Ectodermal cell (in vitro differentiated cells): ENCODE measurements around the gene MDH1.
"Not testable (repeated sequence)": the region's sequence is repeated elsewhere in the genome, so short reads cannot be mapped to it uniquely, and the experiment has no call there.

ENCODE experiments used
- H3K27ac ChIP-seq: 2 replicates; pipeline ENCODE4 v1.7.0; 2013; ENCODE audit warnings: mild to moderate bottlenecking, low read depth, low read length; ENCODE audit not compliant: insufficient read depth, poor library complexity, severe bottlenecking
- H3K27me3 ChIP-seq: 2 replicates; pipeline ENCODE4 v1.7.0; 2013; ENCODE audit warnings: mild to moderate bottlenecking, low read length; ENCODE audit not compliant: insufficient read depth, control insufficient read depth, poor library complexity, severe bottlenecking
- H3K36me3 ChIP-seq: one replicate; pipeline ENCODE4 v1.7.0; 2013; ENCODE audit warnings: low read length; ENCODE audit not compliant: control insufficient read depth, insufficient read depth
- H3K4me1 ChIP-seq: one replicate; pipeline ENCODE4 v1.7.0; 2013; ENCODE audit warnings: low read length; ENCODE audit not compliant: control insufficient read depth, insufficient read depth
- H3K4me3 ChIP-seq: 2 replicates; pipeline ENCODE4 v1.7.0; 2013; ENCODE audit warnings: low read depth, low read length, control low read depth; ENCODE audit not compliant: insufficient read depth
- H3K9me3 ChIP-seq: 2 replicates; pipeline ENCODE4 v1.7.0; 2013; ENCODE audit warnings: mild to moderate bottlenecking, low read length, moderate library complexity; ENCODE audit not compliant: control insufficient read depth
- WGBS, 2 experiments: methylation state at CpG; one replicate each; pipeline ENCODE4 v1.1.7; 2013; ENCODE audit warnings: missing lambda C conversion rate in 2 of 2; 5-methylcytosine and 5-hydroxymethylcytosine counted together

Gene MDH1

DNA sequence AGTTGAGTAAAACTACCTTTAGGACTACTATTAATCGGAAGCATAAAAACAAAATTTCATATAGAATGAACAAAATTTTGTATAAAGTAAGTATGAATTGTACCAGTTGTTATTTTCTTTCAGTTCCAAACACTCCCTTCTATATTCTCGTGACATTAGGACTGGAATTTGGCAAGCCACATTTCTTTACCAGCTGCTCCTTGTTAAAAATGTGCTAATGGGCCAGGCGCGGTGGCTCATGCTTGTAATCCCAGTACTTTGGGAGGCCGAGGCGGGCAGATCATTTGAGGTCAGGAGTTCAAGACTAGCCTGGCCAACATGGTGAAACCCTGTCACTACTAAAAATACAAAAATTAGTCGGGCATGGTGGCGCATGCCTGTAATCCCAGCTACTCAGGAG is 20.1 kb downstream of the MDH1 start:
- not testable (repeated sequence) for H3K4me1 ChIP-seq, H3K27me3 ChIP-seq, H3K9me3 ChIP-seq, H3K4me3 ChIP-seq, H3K27ac ChIP-seq
- WGBS, 2 experiments: 77 to 86% methylated on average over 7 of the region's 8 CpGs
- peaks cover 30% of the 10 kb centered on the region for H3K36me3 ChIP-seq

GRCh38 chr2:63610525-63610924 is 21.8 kb downstream of the MDH1 start:
- peaks cover 20% of the 10 kb centered on the region for H3K36me3 ChIP-seq
- no peak overlapping the region for H3K4me3 ChIP-seq
- H3K4me1 ChIP-seq: peaks cover 16% of the 10 kb centered on the region
- H3K9me3 ChIP-seq: no peaks in the 10 kb centered on the region
- WGBS, 2 experiments: 94% methylated on average over 4 of the region's 4 CpGs
- H3K27ac ChIP-seq: no peak overlapping the region
- H3K27me3 ChIP-seq: no peaks in the 10 kb centered on the region

DNA sequence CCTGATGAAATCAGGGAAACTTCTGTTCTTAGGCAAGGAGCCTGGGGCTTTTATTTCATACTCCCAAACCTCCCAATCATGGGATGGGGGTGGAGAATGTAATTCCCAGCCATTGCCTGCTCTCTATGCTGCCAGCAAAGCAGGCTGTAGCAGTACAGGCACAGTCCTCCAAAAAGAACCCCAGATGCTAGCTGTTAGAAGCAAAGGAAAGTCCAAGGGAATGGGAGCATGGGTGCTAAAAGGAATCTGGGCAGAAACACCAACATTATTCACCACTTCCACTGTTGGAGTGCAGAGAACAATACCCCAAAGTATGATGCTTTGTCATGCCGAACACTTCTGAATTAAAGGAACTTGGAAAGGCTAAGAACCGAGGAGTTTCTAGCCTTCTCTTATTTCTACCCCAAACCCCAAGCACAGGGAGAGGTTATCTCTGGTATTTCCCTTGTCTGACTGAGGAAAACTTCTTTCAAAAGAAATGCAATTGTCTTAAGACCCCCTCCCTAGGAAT is 24.7 kb downstream of the MDH1 start:
- H3K4me3 ChIP-seq: no peak overlapping the region
- WGBS, 2 experiments: 46 to 52% methylated on average over 2 of the region's 2 CpGs
- no peak overlapping the region for H3K27ac ChIP-seq
- H3K27me3 ChIP-seq: no peaks in the 10 kb centered on the region
- no peaks in the 10 kb centered on the region for H3K36me3 ChIP-seq
- H3K4me1 ChIP-seq: peaks cover 16% of the 10 kb centered on the region
- no peaks in the 10 kb centered on the region for H3K9me3 ChIP-seq

DNA sequence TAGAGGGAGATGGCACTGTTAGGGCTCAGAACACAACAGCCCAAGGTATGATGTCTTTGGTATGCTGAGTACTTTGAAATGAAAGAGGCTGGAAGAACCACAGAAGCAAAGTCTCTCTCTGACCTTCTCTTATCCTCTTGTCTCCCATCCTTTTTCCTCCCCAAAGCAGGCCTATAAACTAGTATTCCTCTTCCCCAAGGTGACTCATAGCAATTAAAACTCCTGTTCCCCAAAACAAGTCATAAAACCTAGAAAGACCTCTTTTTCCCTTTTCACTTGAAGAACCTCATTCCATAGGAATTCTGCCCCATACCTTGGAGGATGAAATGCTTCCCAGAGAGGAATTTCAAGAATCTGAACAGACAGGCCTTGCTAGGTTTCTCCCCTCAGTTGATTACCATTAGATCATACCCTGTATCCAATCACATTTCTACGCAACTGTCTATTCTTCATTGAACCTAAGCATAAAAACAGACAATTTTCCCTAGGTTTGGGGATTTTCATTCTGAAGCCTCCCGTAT is 25.7 kb downstream of the MDH1 start:
- H3K36me3 ChIP-seq: no peaks in the 10 kb centered on the region
- H3K4me1 ChIP-seq: peaks cover 16% of the 10 kb centered on the region
- no peaks in the 10 kb centered on the region for H3K9me3 ChIP-seq
- 82 to 100% methylated on average over 2 of the region's 2 CpGs for WGBS, 2 experiments
- peak overlapping the region; percentile 84 for H3K27ac ChIP-seq
- H3K4me3 ChIP-seq: no peak overlapping the region
- no peaks in the 10 kb centered on the region for H3K27me3 ChIP-seq

DNA sequence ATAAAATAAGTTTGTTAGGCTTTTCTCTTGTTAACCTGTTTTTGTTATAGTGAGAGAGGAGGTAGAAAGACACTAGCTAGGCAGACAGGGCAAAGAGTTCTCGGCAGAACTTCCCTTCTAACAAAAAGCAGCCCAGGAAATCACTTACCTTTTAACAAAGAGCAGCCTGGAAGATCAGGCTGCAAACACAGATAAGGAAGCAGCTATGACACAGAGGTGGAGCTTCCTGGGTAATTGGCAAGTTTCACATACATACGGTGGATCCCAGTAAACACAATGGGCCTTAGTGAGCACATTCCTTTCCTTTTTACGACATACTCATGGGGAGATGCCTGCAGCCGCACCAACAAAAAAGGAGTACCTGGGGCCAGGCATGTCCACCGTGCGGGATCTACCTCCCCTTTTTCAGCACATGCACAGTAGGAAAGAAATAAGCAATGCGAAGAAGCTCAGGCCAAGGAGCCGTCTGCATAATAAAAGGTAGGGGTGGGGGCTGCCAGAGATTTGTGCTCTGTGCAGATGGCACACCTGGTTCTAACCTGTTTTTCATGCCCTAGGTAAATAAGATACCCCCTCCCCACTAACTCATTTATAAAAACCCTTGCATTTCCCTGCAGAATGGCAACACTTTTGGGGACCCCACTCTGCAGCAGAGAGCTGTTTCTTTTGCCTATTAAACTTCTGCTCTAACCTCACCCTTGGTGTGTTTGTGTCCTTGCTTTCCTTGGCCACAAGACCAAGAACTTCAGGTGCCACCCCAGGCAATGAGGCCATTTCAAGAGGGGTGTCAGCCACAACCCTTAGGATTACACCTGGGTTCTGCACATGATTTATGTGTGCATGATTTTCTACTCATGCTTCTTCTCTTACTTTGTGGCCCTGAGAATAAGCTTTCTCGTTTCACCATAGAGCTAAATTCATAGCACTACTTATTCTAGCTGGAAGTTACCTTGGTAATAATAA is 26.5 kb downstream of the MDH1 start:
- H3K36me3 ChIP-seq: no peaks in the 10 kb centered on the region
- peak overlapping the region; percentile 84 for H3K27ac ChIP-seq
- no peak overlapping the region for H3K4me3 ChIP-seq
- no peaks in the 10 kb centered on the region for H3K9me3 ChIP-seq
- H3K27me3 ChIP-seq: no peaks in the 10 kb centered on the region
- 35 to 37% methylated on average over 9 of the region's 9 CpGs for WGBS, 2 experiments
- H3K4me1 ChIP-seq: peaks cover 16% of the 10 kb centered on the region

DNA sequence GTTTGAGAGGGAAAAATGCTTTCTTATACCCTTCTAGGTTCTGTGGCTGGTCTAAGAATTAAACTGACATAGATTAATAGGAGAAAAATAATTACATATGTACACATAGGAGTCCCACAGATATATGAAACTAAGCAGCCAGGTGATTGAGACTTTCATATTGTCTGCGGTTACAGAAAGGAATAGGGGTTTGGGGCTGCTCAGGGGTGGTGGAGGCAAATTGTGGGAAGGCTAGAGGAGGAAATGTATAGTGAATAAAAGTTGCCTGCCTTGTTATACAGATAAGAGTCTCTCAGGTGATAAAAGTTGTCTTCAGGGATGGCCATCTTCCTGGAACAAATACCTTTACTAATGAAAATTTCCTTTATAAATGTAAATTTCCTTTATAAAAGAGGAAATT is 28.6 kb downstream of the MDH1 start:
- H3K4me3 ChIP-seq: no peak overlapping the region
- no peaks in the 10 kb centered on the region for H3K9me3 ChIP-seq
- H3K4me1 ChIP-seq: peaks cover 16% of the 10 kb centered on the region
- no peaks in the 10 kb centered on the region for H3K36me3 ChIP-seq
- WGBS, 2 experiments: 60 to 67% methylated on average over 1 of the region's 1 CpG
- no peaks in the 10 kb centered on the region for H3K27me3 ChIP-seq
- no peak overlapping the region for H3K27ac ChIP-seq

- no peak overlapping the region for H3K27ac ChIP-seq
- peaks cover 4% of the 10 kb centered on the region for H3K4me1 ChIP-seq
- H3K9me3 ChIP-seq: no peaks in the 10 kb centered on the region
- H3K36me3 ChIP-seq: no peaks in the 10 kb centered on the region
- H3K4me3 ChIP-seq: no peak overlapping the region
- 94% methylated on average over 2 of the region's 2 CpGs for WGBS, 2 experiments
- H3K27me3 ChIP-seq: no peaks in the 10 kb centered on the region
These were observed 30.6 kb downstream of the MDH1 start for GRCh38 chr2:63619328-63619727.

DNA sequence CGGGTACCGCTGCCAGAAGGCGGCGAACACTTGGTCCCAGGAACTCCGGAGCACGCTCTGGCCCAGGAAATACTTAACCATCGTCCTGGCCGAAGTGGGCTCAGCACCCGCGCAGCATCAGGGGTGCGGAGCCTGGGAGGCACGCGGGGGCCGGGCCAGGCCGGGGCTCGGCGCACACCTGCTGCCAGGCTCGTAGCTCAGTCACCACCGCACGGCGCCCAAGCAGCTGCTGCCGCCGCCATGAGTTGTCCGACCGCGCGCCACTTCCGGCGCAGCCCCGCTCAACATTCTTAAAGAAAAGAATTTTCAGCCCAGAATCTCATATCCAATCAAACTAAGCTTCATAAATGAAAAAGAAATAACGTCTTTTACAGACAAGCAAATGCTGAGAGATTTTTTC is 34.0 kb downstream of the MDH1 start:
- H3K4me1 ChIP-seq: no peaks in the 10 kb centered on the region
- H3K27ac ChIP-seq: no peak overlapping the region
- H3K4me3 ChIP-seq: no peak overlapping the region

GRCh38 chr2:63623763-63624162 is 35.0 kb downstream of the MDH1 start:
- not testable (repeated sequence) for H3K27me3 ChIP-seq, H3K27ac ChIP-seq, H3K9me3 ChIP-seq, H3K4me1 ChIP-seq, H3K4me3 ChIP-seq, H3K36me3 ChIP-seq
- WGBS, 2 experiments: 95 to 100% methylated on average over 2 of the region's 2 CpGs

More for the DNA sequence above, 34.0 kb downstream of the MDH1 start:
- no peaks in the 10 kb centered on the region for H3K9me3 ChIP-seq
- 95 to 97% methylated on average over 31 of the region's 31 CpGs for WGBS, 2 experiments
- H3K27me3 ChIP-seq: no peaks in the 10 kb centered on the region
- H3K36me3 ChIP-seq: no peaks in the 10 kb centered on the region

DNA sequence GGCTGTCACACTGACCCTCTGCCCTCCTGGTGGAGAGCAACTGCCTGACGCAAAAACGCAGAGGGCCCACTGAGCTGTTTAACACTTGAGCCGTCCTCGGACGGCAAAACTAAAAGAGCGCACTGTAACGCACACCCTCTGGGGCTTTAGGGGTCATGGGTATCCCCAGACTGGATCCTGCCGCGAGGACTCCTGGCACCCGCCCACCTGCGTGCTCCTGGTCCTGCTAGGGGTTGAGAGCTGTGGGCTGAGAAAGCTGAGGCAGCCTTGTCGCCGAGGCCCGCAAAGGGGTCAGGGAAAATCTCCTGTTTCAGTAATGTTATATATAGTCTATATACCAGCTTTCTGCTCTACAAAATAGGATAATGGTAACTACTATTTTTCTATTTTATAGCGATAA is 39.1 kb downstream of the MDH1 start:
- no peaks in the 10 kb centered on the region for H3K4me1 ChIP-seq
- no peaks in the 10 kb centered on the region for H3K36me3 ChIP-seq
- no peak overlapping the region for H3K4me3 ChIP-seq
- 96 to 97% methylated on average over 11 to 12 of the region's 15 CpGs for WGBS, 2 experiments
- H3K27ac ChIP-seq: no peak overlapping the region
- H3K9me3 ChIP-seq: no peaks in the 10 kb centered on the region
- H3K27me3 ChIP-seq: no peaks in the 10 kb centered on the region
